GM23248 (cell line): Measurements from ENCODE around the gene GRIK3.

Source experiments
- EZH2 ChIP-seq: fragments of 200-600 bp; sonication (generic); IDR thresholded peaks from 2 replicates; pipeline ENCODE4 v1.6.1; 2018; ENCODE audit warnings: antibody characterized with exemption, mild to moderate bottlenecking; ENCODE audit not compliant: insufficient read depth, poor library complexity, severe bottlenecking
- EZH2phosphoT487 ChIP-seq: fragments of 200-600 bp; sonication (generic); IDR thresholded peaks from 2 replicates; pipeline ENCODE4 v1.6.1; 2018; ENCODE audit warnings: antibody characterized with exemption, moderate library complexity, mild to moderate bottlenecking, low read depth; ENCODE audit not compliant: insufficient read depth

DNA sequence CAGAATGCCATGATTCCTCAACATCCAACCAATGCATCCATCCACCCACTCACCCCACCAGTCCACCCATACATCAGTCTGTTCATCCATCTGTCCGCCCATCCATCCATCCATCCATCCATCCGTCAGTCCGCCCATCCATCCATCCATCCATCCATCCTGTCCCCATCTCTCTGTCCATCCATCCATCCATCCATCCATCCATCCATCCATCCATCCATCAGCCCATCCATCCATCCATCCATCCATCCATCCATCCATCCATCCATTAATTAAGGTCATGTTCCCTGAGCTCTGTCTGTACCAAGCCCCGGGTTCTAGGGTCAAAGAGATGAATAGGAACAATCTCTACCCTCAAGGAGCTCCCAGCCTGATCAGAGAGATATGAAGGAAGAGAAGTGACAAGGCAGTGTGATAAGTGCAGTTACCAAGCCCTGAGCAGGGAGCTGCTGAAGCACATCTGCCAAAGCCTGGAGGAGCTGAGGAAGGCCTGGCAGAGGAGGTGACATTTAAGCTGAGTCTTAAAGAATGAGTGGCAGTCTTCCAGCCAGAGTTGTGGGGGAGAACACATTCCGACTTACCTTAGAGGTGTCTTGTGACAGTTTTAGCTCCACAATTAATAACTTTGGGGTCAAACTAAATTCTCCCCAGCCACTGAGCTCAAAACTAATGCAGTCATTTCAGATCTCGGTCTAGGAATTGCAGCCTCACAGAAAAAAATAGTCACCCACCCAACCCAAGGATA, 47.9 kb downstream of the GRIK3 start:
- TF ChIP-seq EZH2 (no peak), EZH2phosphoT487 (no peak)
